Adrenal gland (tissue), 12 donors: ENCODE data around the gene ANXA8. TPM values are rescaled to one million over a fixed set of nuclear protein-coding genes. Genes with fewer than 3 reads are reported as not detected.
"Not testable (repeated sequence)": the region's sequence is repeated elsewhere in the genome, so short reads cannot be mapped to it uniquely, and the experiment has no call there.

ENCODE experiments used
- DNase-seq, 7 donors: peaks; one replicate each; pipeline ENCODE4 v3.0.0-alpha.2; 2019 to 2020
- H3K27ac ChIP-seq, 5 donors: fragments of 200-600 bp; sonication (generic) in 4 of 5; 1 replicate in 3 of 5; 2 replicates in 2 of 5; pipeline versions ENCODE4 v1.5.1 to v1.8.0; 2016 to 2020; ENCODE audit warnings: mild to moderate bottlenecking in 1 of 5
- H3K27me3 ChIP-seq: fragments of 200-600 bp; 2 replicates; pipeline ENCODE4 v1.8.0; 2021
- H3K36me3 ChIP-seq, 2 donors: fragments of 200-600 bp; replicated peaks in 1 of 2; 1 replicate in 1 of 2; 2 replicates in 1 of 2; pipeline versions ENCODE4 v1.5.1 to v1.8.0; 2018 to 2022
- H3K4me1 ChIP-seq, 2 donors: fragments of 200-600 bp; replicated peaks in 1 of 2; 1 replicate in 1 of 2; 2 replicates in 1 of 2; pipeline versions ENCODE4 v1.5.1 to v1.8.0; 2018 to 2021
- H3K4me3 ChIP-seq, 4 donors: fragments of 200-600 bp; sonication (generic) in 3 of 4; one replicate each; pipeline ENCODE4 v1.5.1; 2016 to 2018
- H3K9me3 ChIP-seq, 3 donors: fragments of 200-600 bp; sonication (generic) in 1 of 3; replicated peaks in 1 of 3; 1 replicate in 2 of 3; 2 replicates in 1 of 3; pipeline versions ENCODE4 v1.5.1 to v1.8.0; 2016 to 2021
- WGBS, 4 donors: extraction: QIAGEN DNeasy Blood & Tissue Kit in 2 of 4; methylation state at CpG; one replicate each; pipeline versions ENCODE4 v1.1.5 to v1.1.7; 2013 to 2017; 5-methylcytosine and 5-hydroxymethylcytosine counted together
- intact Hi-C, 2 donors: fragments of 100-400 bp; cut with DNase I; formaldehyde crosslinking; loops; one replicate each; pipeline versions ENCODE4 v1.14.1 to v1.15.0; 2022 to 2023
- polyA plus RNA-seq, 3 donors: library from polyadenylated mRNA; stranded (reverse); fragments of 200-250 nt in 2 of 3; fragments of 350-450 nt in 1 of 3; fragmentation: Illumina TruSeq in 1 of 3; extraction: RNeasy Lipid Tissue Mini Kit (QIAGEN cat#74804) in 1 of 3; gene quantifications; one replicate each; pipeline ENCODE4 v1.2.3, GENCODE V29; 2013 to 2014
- total RNA-seq, 9 donors: library from RNA; depleted of rRNA in 4 of 9; stranded (reverse); fragments of >200 nt in 4 of 9; fragments of 120-200 nt in 1 of 9; fragmentation: NEBNext Ultra II Directional in 1 of 9; extraction: Animal tissue kit (Norgen Biotek cat#: 25700) in 1 of 9; gene quantifications; one replicate each; pipeline versions ENCODE4 v1.1.0 to v1.2.4, GENCODE V29; 2013 to 2023
- donor health status: healthy with polysubstance abuse.
- donor health status: Bipolar disorder and iron deficiency.
- donor health status: DM: yes; HTN: yes; CAD: no.
- donor health status: DM: no; HTN: no; CAD: no.
- donor health status: DM: no; HTN: no; CAD: no.
- donor health status: DM: yes; HTN: yes; CAD: no.

Gene ANXA8
- total and polyA plus RNA-seq, 12 donors = 0.33 to 2.2 (median 0.81) TPM; not detected in 3

DNA sequence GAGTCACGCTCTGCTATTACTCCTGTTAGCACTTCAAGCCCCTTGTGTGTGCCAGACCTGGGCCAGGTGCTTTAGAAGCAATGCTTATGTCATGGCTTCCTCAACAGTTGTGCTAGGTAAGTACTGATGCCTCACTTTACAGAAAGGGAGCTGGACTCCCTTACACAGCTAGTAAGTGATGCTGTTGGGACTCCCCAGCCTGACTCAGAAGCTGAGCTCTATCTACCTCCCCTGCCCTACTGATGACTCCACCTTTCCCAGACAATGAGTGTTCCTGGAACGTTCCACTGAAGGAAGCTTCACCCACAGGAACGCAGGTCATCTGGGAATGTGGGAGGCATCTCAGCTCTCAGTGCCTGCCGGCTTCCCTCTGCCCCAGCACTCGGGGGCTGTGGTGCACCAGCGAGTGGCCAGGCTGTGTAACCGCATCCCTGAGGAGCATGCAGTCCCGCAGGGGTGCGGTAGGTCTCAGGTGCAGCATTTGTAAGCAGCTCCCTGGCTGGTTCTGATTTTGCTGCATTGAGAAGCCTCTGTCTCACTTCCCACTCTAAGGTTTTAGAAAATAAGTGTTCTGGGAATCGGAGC lies 2.6 kb downstream of the ANXA8 start:
- H3K9me3 ChIP-seq, H3K27me3 ChIP-seq, H3K4me1 ChIP-seq, H3K4me3 ChIP-seq, intact Hi-C loops, H3K27ac ChIP-seq, H3K36me3 ChIP-seq: not testable (repeated sequence)
- peak in 1 of 7 donors; percentile 15 for DNase-seq
- WGBS, 4 donors = 75 to 85% methylated on average over 6 to 7 of the region's 10 CpGs; no CpG with 5 or more reads in 2 of the 4 donors

DNA sequence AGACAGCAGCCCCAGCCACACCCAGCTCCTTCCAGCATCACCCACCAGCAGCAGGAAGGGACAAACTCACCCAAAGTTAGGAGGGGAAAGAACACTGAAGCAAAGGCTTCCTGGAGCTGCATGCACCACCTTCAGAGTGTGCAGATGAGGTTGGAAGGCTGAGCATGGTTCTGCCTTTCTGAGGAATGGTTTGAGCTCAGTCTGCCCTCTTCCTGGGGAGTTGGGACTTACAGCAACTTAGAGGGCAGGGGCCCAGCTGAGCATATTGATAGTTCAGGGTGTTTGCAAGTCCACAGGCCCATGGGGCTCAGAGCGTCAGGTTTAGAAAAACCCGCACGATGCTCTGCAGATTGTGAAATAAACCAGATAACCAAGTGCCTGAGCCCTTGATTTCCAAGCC lies 3.8 kb downstream of the ANXA8 start:
- H3K9me3 ChIP-seq, intact Hi-C loops, H3K4me1 ChIP-seq, DNase-seq, H3K27me3 ChIP-seq, H3K27ac ChIP-seq, H3K4me3 ChIP-seq, H3K36me3 ChIP-seq: not testable (repeated sequence)
- no CpG with 5 or more reads among the region's 3 CpGs for WGBS, 4 donors

DNA sequence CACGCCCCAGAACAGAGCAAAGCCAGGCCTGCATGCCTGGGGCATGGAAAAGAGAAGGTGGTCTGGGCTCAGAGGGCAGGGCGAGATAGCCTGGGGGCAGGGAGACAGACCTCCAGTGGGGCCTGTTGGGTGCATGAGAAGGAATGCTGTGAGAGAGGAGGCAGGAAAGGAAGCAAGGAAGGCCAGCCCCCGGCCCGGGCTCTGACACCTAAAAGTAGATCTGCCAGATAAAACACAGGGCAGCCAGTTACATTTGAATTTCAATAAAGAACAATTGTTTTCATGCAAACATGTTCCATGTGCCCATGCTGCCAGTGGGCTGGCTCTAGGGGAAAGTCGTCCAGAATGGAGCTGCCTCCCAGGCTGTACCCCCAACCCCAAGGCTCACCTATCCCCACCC lies 5.8 kb downstream of the ANXA8 start:
- 62 to 83% (median 77%) methylated on average over 2 to 3 of the region's 5 CpGs for WGBS, 4 donors
- peak in 1 of 7 donors; percentile 13 for DNase-seq
- intact Hi-C loops, H3K36me3 ChIP-seq, H3K4me1 ChIP-seq, H3K9me3 ChIP-seq, H3K4me3 ChIP-seq, H3K27me3 ChIP-seq, H3K27ac ChIP-seq: not testable (repeated sequence)

GRCh38 chr10:47477078-47477477 lies 6.8 kb downstream of the ANXA8 start:
- DNase-seq, intact Hi-C loops, H3K4me1 ChIP-seq, H3K36me3 ChIP-seq, H3K27me3 ChIP-seq, H3K4me3 ChIP-seq, H3K9me3 ChIP-seq, H3K27ac ChIP-seq: not testable (repeated sequence)
- WGBS, 4 donors = 80 to 100% (median 96%) methylated on average over 1 to 9 of the region's 11 CpGs

DNA sequence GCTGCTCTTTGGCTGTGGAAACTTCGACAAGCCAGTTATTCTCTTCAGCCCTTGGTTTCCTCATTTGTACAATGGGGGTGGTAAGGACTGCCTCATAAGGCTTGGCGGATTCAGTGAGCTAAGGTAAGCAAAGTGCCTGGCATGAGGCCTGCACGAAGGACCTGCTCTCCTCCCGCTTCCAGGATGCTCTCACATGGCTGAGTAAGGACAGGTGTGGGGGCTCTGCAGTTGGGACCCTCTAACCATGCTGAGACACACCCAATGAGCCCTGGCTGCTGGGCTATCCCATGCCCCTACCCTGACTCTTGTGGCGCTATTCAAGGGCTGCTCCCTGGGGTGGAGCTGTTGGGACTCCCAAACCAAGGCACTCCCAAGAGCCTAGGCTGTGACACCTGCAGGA lies 8.8 kb downstream of the ANXA8 start:
- H3K9me3 ChIP-seq, H3K27ac ChIP-seq, H3K4me3 ChIP-seq, H3K36me3 ChIP-seq, H3K4me1 ChIP-seq, intact Hi-C loops, DNase-seq, H3K27me3 ChIP-seq: not testable (repeated sequence)
- 60 to 89% (median 82%) methylated on average over 1 to 5 of the region's 5 CpGs for WGBS, 4 donors

GRCh38 chr10:47473516-47473915 lies 10.4 kb downstream of the ANXA8 start:
- intact Hi-C loops, H3K4me1 ChIP-seq, DNase-seq, H3K4me3 ChIP-seq, H3K9me3 ChIP-seq, H3K27ac ChIP-seq, H3K36me3 ChIP-seq, H3K27me3 ChIP-seq: not testable (repeated sequence)
- WGBS, 4 donors = no CpG with 5 or more reads among the region's 7 CpGs

DNA sequence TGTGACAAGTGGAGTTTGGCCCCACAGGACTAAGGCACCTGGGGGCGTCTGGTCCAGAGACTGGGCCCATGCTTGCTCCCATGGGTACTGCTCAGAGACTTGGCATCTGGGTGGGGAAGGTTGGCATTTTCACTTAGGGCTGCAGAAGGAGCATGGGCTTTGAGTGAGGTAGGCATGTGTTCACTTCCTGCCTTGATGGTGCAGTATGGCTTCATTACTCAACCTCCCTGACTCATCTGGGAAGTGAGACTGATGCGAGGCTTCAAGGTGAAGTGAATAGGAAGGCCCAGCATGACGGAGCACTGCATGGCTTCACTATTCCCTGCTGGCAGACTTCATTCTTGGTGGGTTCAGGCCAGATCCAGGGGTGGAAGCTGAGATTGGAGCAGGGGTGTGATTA lies 11.3 kb downstream of the ANXA8 start:
- H3K27me3 ChIP-seq, H3K27ac ChIP-seq, H3K4me3 ChIP-seq, H3K4me1 ChIP-seq, DNase-seq, H3K36me3 ChIP-seq, intact Hi-C loops, H3K9me3 ChIP-seq: not testable (repeated sequence)
- 80% methylated on average over 1 of the region's 3 CpGs; no CpG with 5 or more reads in 3 of the 4 donors for WGBS, 4 donors

DNA sequence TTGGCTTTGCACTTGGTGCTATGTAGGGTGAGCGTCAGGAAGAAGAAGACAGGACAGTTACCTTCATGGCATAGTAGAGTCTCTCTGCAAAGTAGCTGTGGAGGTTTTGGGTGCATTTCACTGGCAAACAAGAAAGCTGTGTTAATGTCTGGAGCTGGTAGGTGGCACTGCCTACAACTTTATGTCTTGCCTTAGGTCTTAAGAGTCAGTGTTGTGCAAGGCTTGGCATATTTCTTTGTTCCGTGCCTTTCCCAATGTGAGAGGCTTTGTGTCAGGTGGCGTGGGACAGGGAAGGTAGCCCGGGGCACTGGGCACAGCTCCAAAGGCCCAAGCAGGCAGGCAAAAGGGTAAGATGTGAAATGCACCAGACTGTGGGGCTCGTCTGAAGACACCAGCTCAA lies 11.8 kb downstream of the ANXA8 start:
- H3K36me3 ChIP-seq, DNase-seq, H3K4me1 ChIP-seq, H3K9me3 ChIP-seq, H3K4me3 ChIP-seq, H3K27ac ChIP-seq, H3K27me3 ChIP-seq, intact Hi-C loops: not testable (repeated sequence)
- WGBS, 4 donors = no CpG with 5 or more reads among the region's 5 CpGs

DNA sequence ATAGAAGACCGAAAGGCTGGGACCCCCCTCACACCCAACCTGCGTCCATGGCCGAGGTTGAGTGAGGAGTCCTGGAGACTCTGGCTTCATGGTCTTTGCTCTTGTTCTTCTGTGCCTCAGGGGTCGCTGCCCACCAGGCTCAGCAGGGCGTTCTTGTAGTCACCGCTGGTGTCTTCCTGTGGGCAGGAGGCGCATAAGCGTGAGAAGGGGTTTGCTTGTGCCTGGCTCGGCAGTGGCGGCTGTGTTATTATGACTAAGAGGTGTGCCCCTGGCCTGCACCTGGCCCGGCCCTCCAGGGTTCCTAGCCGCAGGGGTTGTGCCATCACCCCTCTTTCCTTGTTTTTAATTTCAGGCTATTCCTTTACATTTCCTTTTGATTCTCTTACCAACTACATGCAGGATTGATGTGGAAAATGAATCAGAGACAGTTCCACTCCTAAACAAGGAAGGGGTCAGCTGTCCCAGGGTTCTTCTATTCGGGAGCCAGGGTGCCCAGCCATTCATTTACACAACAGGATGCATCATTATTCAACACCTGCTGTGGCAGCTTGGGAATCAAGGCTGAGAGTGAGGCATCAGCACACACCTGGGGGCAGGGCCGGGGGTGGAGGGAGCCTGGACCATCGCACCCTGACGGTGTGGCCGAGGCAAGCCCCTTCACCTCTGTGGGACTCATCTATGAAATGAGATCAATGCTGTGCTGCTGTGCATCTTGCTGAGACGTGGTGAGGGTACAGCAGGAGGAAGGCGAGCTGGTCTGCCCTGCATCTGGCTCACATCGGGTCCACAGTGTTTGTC lies 15.0 kb downstream of the ANXA8 start:
- H3K27ac ChIP-seq, intact Hi-C loops, H3K9me3 ChIP-seq, H3K4me3 ChIP-seq, H3K27me3 ChIP-seq, H3K4me1 ChIP-seq, H3K36me3 ChIP-seq: not testable (repeated sequence)
- DNase-seq = peak in 1 of 7 donors; percentile 2
- 87 to 93% (median 90%) methylated on average over 10 to 15 of the region's 20 CpGs for WGBS, 4 donors

DNA sequence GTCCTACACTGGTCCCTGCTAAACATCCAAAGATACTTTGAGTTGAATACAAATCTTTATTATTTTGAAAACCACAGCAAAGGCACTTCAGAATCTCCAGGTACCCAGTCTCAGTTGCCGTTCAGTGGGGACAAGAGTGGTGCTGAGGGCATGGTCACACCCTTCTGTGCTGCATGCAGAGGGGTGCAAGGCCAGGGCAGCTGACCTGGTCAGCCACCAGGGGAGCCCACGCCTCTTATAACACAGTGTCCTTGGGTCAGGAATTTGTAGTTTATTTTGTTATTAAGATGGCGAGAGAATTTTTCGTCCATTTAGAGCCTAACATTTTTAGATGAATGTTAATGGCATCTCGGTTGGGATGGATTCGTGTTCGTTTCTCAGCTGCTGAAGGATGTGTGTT lies 16.0 kb downstream of the ANXA8 start:
- H3K27me3 ChIP-seq, intact Hi-C loops, H3K36me3 ChIP-seq, H3K9me3 ChIP-seq, H3K4me1 ChIP-seq, H3K27ac ChIP-seq, H3K4me3 ChIP-seq: not testable (repeated sequence)
- peak in 1 of 7 donors; percentile 6 for DNase-seq
- WGBS, 4 donors = 85 to 100% (median 95%) methylated on average over 2 to 5 of the region's 7 CpGs; no CpG with 5 or more reads in 1 of the 4 donors

- H3K27me3 ChIP-seq, H3K4me1 ChIP-seq, H3K36me3 ChIP-seq, H3K27ac ChIP-seq, H3K9me3 ChIP-seq, H3K4me3 ChIP-seq, intact Hi-C loops: not testable (repeated sequence)
- 82 to 100% (median 87%) methylated on average over 1 to 4 of the region's 5 CpGs for WGBS, 4 donors
- peak in 1 of 7 donors; percentile 23 for DNase-seq
Measured at GRCh38 chr10:47467458-47467857, 16.5 kb downstream of the ANXA8 start.
